Jurkat, Clone E6-1 (cell line): ENCODE measurements around the gene TSPEAR.
"Not testable (repeated sequence)": the region's sequence is repeated elsewhere in the genome, so short reads cannot be mapped to it uniquely, and the experiment has no call there.

Experiments
- DNase-seq: peaks from one replicate; pipeline ENCODE4 v3.0.0-alpha.2; 2011; ENCODE audit warnings: low read depth, low spot score
- H3K4me3 ChIP-seq: 2 replicates; pipeline ENCODE4 v1.5.1; 2011; ENCODE audit warnings: mild to moderate bottlenecking, low read length, control low read depth, moderate library complexity

TSPEAR gene

GRCh38 chr21:44618504-44618903 is 92.9 kb downstream of the TSPEAR start:
- no peak for DNase-seq
- no peak overlapping the region for H3K4me3 ChIP-seq

GRCh38 chr21:44617071-44617501 is 94.3 kb downstream of the TSPEAR start:
- no peak for DNase-seq
- no peak overlapping the region for H3K4me3 ChIP-seq

- no peak for DNase-seq
- H3K4me3 ChIP-seq: no peak overlapping the region
Observed at GRCh38 chr21:44616591-44616926, 94.8 kb downstream of the TSPEAR start.

GRCh38 chr21:44615911-44616590 is 95.3 kb downstream of the TSPEAR start:
- no peak for DNase-seq

GRCh38 chr21:44615466-44615865 is 95.9 kb downstream of the TSPEAR start:
- H3K4me3 ChIP-seq: no peak overlapping the region
- no peak for DNase-seq

More at GRCh38 chr21:44615911-44616590, 95.3 kb downstream of the TSPEAR start:
- no peak overlapping the region for H3K4me3 ChIP-seq

GRCh38 chr21:44614961-44615391 is 96.4 kb downstream of the TSPEAR start:
- DNase-seq: no peak
- no peak overlapping the region for H3K4me3 ChIP-seq

- H3K4me3 ChIP-seq: no peak overlapping the region
- DNase-seq: no peak
Observed at GRCh38 chr21:44614161-44614631, 97.2 kb downstream of the TSPEAR start.

GRCh38 chr21:44613386-44614155 is 97.8 kb downstream of the TSPEAR start:
- DNase-seq: no peak

GRCh38 chr21:44612669-44613229 is 98.6 kb downstream of the TSPEAR start:
- DNase-seq: no peak
- no peak overlapping the region for H3K4me3 ChIP-seq

More at GRCh38 chr21:44613386-44614155, 97.8 kb downstream of the TSPEAR start:
- H3K4me3 ChIP-seq: no peak overlapping the region

GRCh38 chr21:44612029-44612486 is 99.3 kb downstream of the TSPEAR start, which contains the start of gene KRTAP10-8:
Gene KRTAP10-8, plus strand, starts transcription at chr21:44612079. Its CDS starts 22 bp downstream, at chr21:44612101.
- DNase-seq: no peak

GRCh38 chr21:44611551-44611950 is 99.8 kb downstream of the TSPEAR start:
- DNase-seq: no peak
- H3K4me3 ChIP-seq: no peak overlapping the region

More at GRCh38 chr21:44612029-44612486, 99.3 kb downstream of the TSPEAR start, which contains the start of gene KRTAP10-8:
- no peak within 1 kb of the TSS for H3K4me3 ChIP-seq

- not testable (repeated sequence) for H3K4me3 ChIP-seq, DNase-seq
Observed at GRCh38 chr21:44610157-44610843, 101.1 kb downstream of the TSPEAR start.

- H3K4me3 ChIP-seq: no peak overlapping the region
- no peak for DNase-seq
Observed at GRCh38 chr21:44609193-44609592, 102.2 kb downstream of the TSPEAR start.

- DNase-seq: no peak
- H3K4me3 ChIP-seq: no peak overlapping the region
Observed at GRCh38 chr21:44606495-44606894, 104.9 kb downstream of the TSPEAR start.

GRCh38 chr21:44603911-44604310 is 107.5 kb downstream of the TSPEAR start:
- no peak for DNase-seq
- H3K4me3 ChIP-seq: no peak overlapping the region

- H3K4me3 ChIP-seq: no peak overlapping the region
- no peak for DNase-seq
Observed at GRCh38 chr21:44603109-44603875, 108.1 kb downstream of the TSPEAR start.

- no peak overlapping the region for H3K4me3 ChIP-seq
- DNase-seq: no peak
Observed at GRCh38 chr21:44602463-44602850, 108.9 kb downstream of the TSPEAR start.

GRCh38 chr21:44601596-44602462 is 109.5 kb downstream of the TSPEAR start:
- no peak for DNase-seq

More at GRCh38 chr21:44601596-44602462, 109.5 kb downstream of the TSPEAR start:
- no peak overlapping the region for H3K4me3 ChIP-seq
